GM12878 (cell line): Measurements from ENCODE around the gene OTOG. TPM values are rescaled to one million over a fixed set of nuclear protein-coding genes. Genes with fewer than 3 reads are reported as not detected.

Experiments used
- ATAC-seq: fragments of 200-7000 bp; cut with Tn5 transposase; 3 replicates; pipeline ENCODE4 v1.9.1; 2020; ENCODE audit warnings: mild to moderate bottlenecking, moderate library complexity
- BruUV-seq: library from RNA; stranded (reverse); fragments of 400-500 nt; replicated peaks from 2 replicates; lab custom pipeline; 2021; lab: Mats Ljungman, UMichigan
- CTCF ChIA-PET: fragments of 300-600 bp; sonication (Branson Sonifier 250); formaldehyde crosslinking; extraction: SDS; loops from one replicate; lab custom pipeline; 2021; ENCODE audit warnings: inconsistent platforms; lab: Yijun Ruan, JAX
- POLR2A ChIA-PET: fragments of 350-600 bp; formaldehyde crosslinking; extraction: SDS; loops from one replicate; lab custom pipeline; 2021; ENCODE audit warnings: inconsistent platforms; lab: Charles Lee
- RAD21 ChIA-PET: fragments of 300-600 bp; sonication (Branson Sonifier 250); formaldehyde crosslinking; loops from one replicate; lab custom pipeline; 2023; ENCODE audit warnings: antibody characterized with exemption; ENCODE audit not compliant: unreplicated experiment; lab: Charles Lee
- SMC1A ChIA-PET: fragments of 300-600 bp; sonication (Branson Sonifier 250); formaldehyde crosslinking; loops from one replicate; lab custom pipeline; 2023; ENCODE audit not compliant: unreplicated experiment, uncharacterized antibody; lab: Charles Lee
- DNase-seq: peaks from one replicate; pipeline ENCODE4 v3.0.0-alpha.2; 2011; ENCODE audit warnings: low read depth, low spot score
- FAIRE-seq: peaks from 3 replicates; lab custom pipeline; 2011; peaks lifted over from hg19 to GRCh38; lab: Jason Lieb, UNC
- H2AFZ ChIP-seq: 2 replicates; pipeline ENCODE4 v1.6.0; 2011; ENCODE audit warnings: low read depth, low read length, control low read depth; ENCODE audit not compliant: control insufficient read depth
- H3K27ac ChIP-seq: 2 replicates; pipeline ENCODE4 v1.5.1; 2011; ENCODE audit warnings: control low read depth; ENCODE audit not compliant: control insufficient read depth, insufficient read depth
- H3K27me3 ChIP-seq, 2 experiments: replicated peaks in 1 of 2; 2 replicates each; pipeline versions ENCODE4 v1.6.0 to v1.6.1; 2011; ENCODE audit warnings: low read length in 1 of 2; ENCODE audit not compliant: control insufficient read depth in 2 of 2, insufficient read depth in 2 of 2
- H3K36me3 ChIP-seq, 2 experiments: 2 replicates each; pipeline ENCODE4 v1.5.1; 2011; ENCODE audit warnings: low read length in 1 of 2; ENCODE audit not compliant: control insufficient read depth in 2 of 2, insufficient read depth in 2 of 2
- H3K4me1 ChIP-seq: 2 replicates; pipeline ENCODE4 v1.6.1; 2011; ENCODE audit warnings: mild to moderate bottlenecking, low read length, moderate library complexity, mixed read lengths; ENCODE audit not compliant: control insufficient read depth, insufficient read depth
- H3K4me2 ChIP-seq: 2 replicates; pipeline ENCODE4 v1.6.0; 2011; ENCODE audit warnings: control low read depth; ENCODE audit not compliant: control insufficient read depth, insufficient read depth
- H3K4me3 ChIP-seq: fragments of 200-600 bp; sonication (generic); 2 replicates; pipeline ENCODE4 v1.5.1; 2016
- H3K79me2 ChIP-seq: 2 replicates; pipeline ENCODE4 v1.6.0; 2011; ENCODE audit warnings: low read length; ENCODE audit not compliant: control insufficient read depth, insufficient read depth
- H3K9ac ChIP-seq: 2 replicates; pipeline ENCODE4 v1.8.0; 2011; ENCODE audit warnings: low read length, control low read depth, mixed read lengths; ENCODE audit not compliant: control insufficient read depth, insufficient read depth
- H3K9me3 ChIP-seq: replicated peaks from 3 replicates; pipeline ENCODE4 v1.5.1; 2011; ENCODE audit warnings: mild to moderate bottlenecking, low read length; ENCODE audit not compliant: control insufficient read depth, insufficient read depth
- H4K20me1 ChIP-seq: 2 replicates; pipeline ENCODE4 v1.6.0; 2011; ENCODE audit not compliant: control insufficient read depth, insufficient read depth
- CREM ChIP-seq: IDR thresholded peaks from 2 replicates; pipeline ENCODE4 v1.6.1; 2014; ENCODE audit warnings: antibody characterized with exemption, low read depth
- CUX1 ChIP-seq: IDR thresholded peaks from 2 replicates; pipeline ENCODE4 v1.6.1; 2012; ENCODE audit warnings: improper control_type of control experiment, low read depth, low read length; ENCODE audit not compliant: insufficient replicate concordance
- KDM1A ChIP-seq: fragments of 200-600 bp; sonication (generic); IDR thresholded peaks from 2 replicates; pipeline ENCODE4 v1.6.1; 2016; ENCODE audit warnings: borderline replicate concordance
- POLR2AphosphoS2 ChIP-seq: IDR thresholded peaks from 2 replicates; pipeline ENCODE4 v1.6.1; 2011; ENCODE audit warnings: low read depth, mild to moderate bottlenecking, low read length, improper control_type of control experiment, moderate library complexity
- ZBTB40 ChIP-seq: fragments of 450-650 bp; IDR thresholded peaks from 2 replicates; pipeline ENCODE4 v1.6.1; 2016; ENCODE audit warnings: mild to moderate bottlenecking, moderate library complexity, borderline replicate concordance
- WGBS: methylation state at CpG from one replicate; pipeline ENCODE4 v1.1.6; 2016; ENCODE audit warnings: low lambda C conversion rate; ENCODE audit not compliant: insufficient replicate concordance, insufficient coverage; ENCODE audit errors: missing lambda C conversion rate; 5-methylcytosine and 5-hydroxymethylcytosine counted together
- in situ Hi-C: fragments of 300-500 bp; cut with MboI; formaldehyde crosslinking; loops from 9 replicates; pipeline ENCODE4 v1.14.3; 2018; ENCODE audit warnings: mixed read lengths
- intact Hi-C: fragments of 100-400 bp; cut with micrococcal nuclease; formaldehyde crosslinking; loops from one replicate; pipeline ENCODE4 v1.14.2; 2022; ENCODE audit not compliant: unreplicated experiment
- polyA plus RNA-seq, 11 experiments: library from polyadenylated mRNA; depleted of rRNA in 4 of 11; unstranded in 6 of 11; stranded (reverse) in 5 of 11; fragments of >200 nt; fragmentation: Nextera tagmentation in 4 of 11; fragmentation: Illumina TruSeq in 1 of 11; extraction: Ambion mirVana in 4 of 11; extraction: Trizol in 1 of 11; gene quantifications; 1 replicate in 1 of 11; 2 replicates in 10 of 11; pipeline versions ENCODE4 v1.2.1 to v1.2.3, GENCODE V29; 2011 to 2016; ENCODE audit warnings: inconsistent platforms in 2 of 11, missing spikeins in 2 of 11, low read depth in 1 of 11
- total RNA-seq, 4 experiments: library from RNA; depleted of rRNA in 3 of 4; stranded (reverse); fragments of >200 nt in 3 of 4; fragmentation: Illumina TruSeq in 1 of 4; extraction: Trizol in 1 of 4; gene quantifications; 2 replicates each; pipeline versions ENCODE4 v1.2.1 to v1.2.3, GENCODE V29; 2013 to 2021
- TF ChIP-seq, protein P1 (sequence below): fragments of 450-650 bp; conservative IDR thresholded peaks from 2 replicates; pipeline ENCODE4 v1.6.1; 2017; ENCODE audit warnings: mild to moderate bottlenecking, moderate library complexity
- TF ChIP-seq, protein P2 (sequence below): IDR thresholded peaks from 2 replicates; pipeline ENCODE4 v1.6.1; 2011; ENCODE audit warnings: borderline replicate concordance, low read depth, mild to moderate bottlenecking, moderate library complexity, low read length; ENCODE audit not compliant: insufficient read depth, poor library complexity, severe bottlenecking

OTOG gene
- total and polyA plus RNA-seq, 10 of the 15 experiments (the other 5 are each of a cell fraction or from before 2014, with no cell fraction given): not detected

DNA sequence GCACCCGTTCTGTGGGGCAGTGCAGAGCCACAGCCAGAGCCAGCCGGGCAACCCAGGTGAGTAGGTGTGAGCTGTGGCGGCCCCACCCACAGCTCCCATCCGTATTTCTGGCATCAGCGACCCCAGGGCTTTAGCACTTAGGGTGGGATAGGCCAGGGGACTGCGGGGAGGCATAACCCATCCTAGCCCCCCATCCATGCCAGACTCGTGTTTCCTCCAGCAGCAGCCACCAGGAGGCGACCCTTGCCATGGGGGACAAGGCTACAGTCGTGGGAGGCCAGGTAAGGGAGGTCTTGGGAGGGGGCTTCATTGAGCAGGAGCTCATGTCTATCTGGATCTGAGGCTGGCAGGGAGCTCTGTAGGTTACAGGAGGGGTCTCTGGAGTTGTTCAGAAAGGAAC lies 873 bp downstream of the OTOG start (continued):
- TF ChIP-seq ZBTB40 (no peak), CREM (no peak), KDM1A (no peak)
- TF ChIP-seq, protein P1, sequence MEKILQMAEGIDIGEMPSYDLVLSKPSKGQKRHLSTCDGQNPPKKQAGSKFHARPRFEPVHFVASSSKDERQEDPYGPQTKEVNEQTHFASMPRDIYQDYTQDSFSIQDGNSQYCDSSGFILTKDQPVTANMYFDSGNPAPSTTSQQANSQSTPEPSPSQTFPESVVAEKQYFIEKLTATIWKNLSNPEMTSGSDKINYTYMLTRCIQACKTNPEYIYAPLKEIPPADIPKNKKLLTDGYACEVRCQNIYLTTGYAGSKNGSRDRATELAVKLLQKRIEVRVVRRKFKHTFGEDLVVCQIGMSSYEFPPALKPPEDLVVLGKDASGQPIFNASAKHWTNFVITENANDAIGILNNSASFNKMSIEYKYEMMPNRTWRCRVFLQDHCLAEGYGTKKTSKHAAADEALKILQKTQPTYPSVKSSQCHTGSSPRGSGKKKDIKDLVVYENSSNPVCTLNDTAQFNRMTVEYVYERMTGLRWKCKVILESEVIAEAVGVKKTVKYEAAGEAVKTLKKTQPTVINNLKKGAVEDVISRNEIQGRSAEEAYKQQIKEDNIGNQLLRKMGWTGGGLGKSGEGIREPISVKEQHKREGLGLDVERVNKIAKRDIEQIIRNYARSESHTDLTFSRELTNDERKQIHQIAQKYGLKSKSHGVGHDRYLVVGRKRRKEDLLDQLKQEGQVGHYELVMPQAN: no peak

DNA sequence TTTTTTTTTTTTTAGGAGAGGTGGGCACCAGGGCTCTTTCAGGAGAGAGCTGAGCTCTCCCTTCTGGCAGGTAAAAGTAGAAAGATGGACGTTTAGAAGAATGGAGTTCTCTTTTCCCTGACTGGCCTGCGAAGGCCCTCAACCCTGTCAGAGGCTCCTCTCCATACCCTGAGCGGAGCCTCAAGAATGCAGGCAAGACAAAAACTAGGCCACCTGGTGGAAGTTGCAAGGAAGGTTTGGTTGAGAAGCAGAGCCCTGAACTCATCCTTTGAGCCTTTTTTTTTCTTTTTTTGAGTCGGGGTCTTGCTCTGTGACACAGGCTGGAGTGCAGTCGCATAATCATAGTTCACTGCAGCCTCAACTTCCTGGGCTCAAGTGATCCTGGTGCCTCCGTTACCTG lies 1.4 kb downstream of the OTOG start:
- intact Hi-C loops: no loop called here
- Histone ChIP-seq H3K27me3 (peaks cover 3 to 6% of the 10 kb centered on the region in 2 experiments), H3K4me1 (no peaks in the 10 kb centered on the region), H3K36me3 (no peaks in the 10 kb centered on the region), H3K4me3 (no peak overlapping the region), H3K9ac (no peak overlapping the region), H3K27ac (no peak overlapping the region), H3K9me3 (no peaks in the 10 kb centered on the region), H3K4me2 (no peak overlapping the region), H3K79me2 (no peaks in the 10 kb centered on the region), H2AFZ (no peak overlapping the region), H4K20me1 (no peaks in the 10 kb centered on the region)
- ChIA-PET CTCF (interaction anchor here (0.6 to 1.4 kb wide), 2 partner anchors 164 to 443 kb away, joined by 3 read pairs; no protein-coding TSS in a partner anchor), POLR2A (interaction anchor here (0.6 kb wide), 1 partner anchor 31 kb away, joined by 6 read pairs; no protein-coding TSS in a partner anchor), SMC1A (no interaction called here), RAD21 (interaction anchor here (0.7 kb wide), 1 partner anchor 16 kb away, joined by 4 read pairs; no protein-coding TSS in a partner anchor)
- no TSS peak for BruUV-seq
- peak; percentile 37; the same call in 1 of the 3 replicates for ATAC-seq
- no peak for FAIRE-seq
- no peak for DNase-seq
- in situ Hi-C loops: no loop called here
- 37% methylated on average over 6 of the region's 6 CpGs for WGBS
- TF ChIP-seq CUX1 (no peak), POLR2AphosphoS2 (no peak)
- TF ChIP-seq, protein P2, sequence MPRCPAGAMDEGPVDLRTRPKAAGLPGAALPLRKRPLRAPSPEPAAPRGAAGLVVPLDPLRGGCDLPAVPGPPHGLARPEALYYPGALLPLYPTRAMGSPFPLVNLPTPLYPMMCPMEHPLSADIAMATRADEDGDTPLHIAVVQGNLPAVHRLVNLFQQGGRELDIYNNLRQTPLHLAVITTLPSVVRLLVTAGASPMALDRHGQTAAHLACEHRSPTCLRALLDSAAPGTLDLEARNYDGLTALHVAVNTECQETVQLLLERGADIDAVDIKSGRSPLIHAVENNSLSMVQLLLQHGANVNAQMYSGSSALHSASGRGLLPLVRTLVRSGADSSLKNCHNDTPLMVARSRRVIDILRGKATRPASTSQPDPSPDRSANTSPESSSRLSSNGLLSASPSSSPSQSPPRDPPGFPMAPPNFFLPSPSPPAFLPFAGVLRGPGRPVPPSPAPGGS: no peak
